Activated naive CD4-positive, alpha-beta T cell treated with anti-CD3 and anti-CD28 coated beads for 36 hours (primary cell): ENCODE measurements around the gene TEX53. TPM values are rescaled to one million over a fixed set of nuclear protein-coding genes. Genes with fewer than 3 reads are reported as not detected.

Experiments
- CTCF ChIA-PET: fragments of 350-600 bp; sonication (Branson Sonifier 250); formaldehyde crosslinking; loops from one replicate; lab custom pipeline; 2021; ENCODE audit warnings: antibody characterized with exemption; lab: Charles Lee
- DNase-seq: peaks from one replicate; pipeline ENCODE4 v3.0.0-alpha.2; 2020
- H3K27ac Mint-ChIP-seq: one replicate; pipeline ENCODE4 v1.8.0; 2021; ENCODE audit warnings: mild to moderate bottlenecking, mixed read lengths
- H3K27me3 Mint-ChIP-seq: one replicate; pipeline ENCODE4 v1.8.0; 2021; ENCODE audit warnings: low read depth, mixed read lengths
- H3K36me3 Mint-ChIP-seq: one replicate; pipeline ENCODE4 v1.8.0; 2021; ENCODE audit warnings: low read depth, mixed read lengths
- H3K4me1 Mint-ChIP-seq: one replicate; pipeline ENCODE4 v1.8.0; 2021; ENCODE audit warnings: low read depth, mixed read lengths
- H3K4me3 Mint-ChIP-seq: one replicate; pipeline ENCODE4 v1.8.0; 2021; ENCODE audit warnings: mild to moderate bottlenecking, moderate library complexity, mixed read lengths
- H3K9me3 Mint-ChIP-seq: one replicate; pipeline ENCODE4 v1.8.0; 2021; ENCODE audit warnings: mixed read lengths
- intact Hi-C: fragments of 100-400 bp; cut with micrococcal nuclease; formaldehyde crosslinking; loops from one replicate; pipeline ENCODE4 v1.15.1; 2023
- total RNA-seq, 2 experiments: library from RNA; stranded (reverse); gene quantifications; one replicate each; pipeline ENCODE4 v1.2.3, GENCODE V29; 2021

TEX53 gene
- total RNA-seq, 2 experiments from 2014 or later = not detected

GRCh38 chr9:114680259-114681001 is 22.8 kb upstream of the TEX53 start:
- Mint-ChIP-seq H3K4me3 (no peak overlapping the region), H3K9me3 (no peaks in the 10 kb centered on the region), H3K36me3 (no peaks in the 10 kb centered on the region), H3K27ac (no peak overlapping the region), H3K4me1 (peaks cover 31% of the 10 kb centered on the region), H3K27me3 (peaks cover 4% of the 10 kb centered on the region)
- intact Hi-C loops = loop anchor here (1.0 to 5.0 kb wide), 4 partner anchors 37 to 912 kb away; no protein-coding TSS in a partner anchor
- no peak for DNase-seq
- CTCF ChIA-PET = interaction anchor here (0.7 to 5.8 kb wide), 51 partner anchors 9 to 843 kb away, joined by 3 to 156 read pairs (median 5); partner anchors contain the start of genes TNFSF15 and TNFSF8

GRCh38 chr9:114678795-114679194 is 21.2 kb upstream of the TEX53 start:
- intact Hi-C loops = no loop called here
- no peak for DNase-seq
- Mint-ChIP-seq H3K36me3 (no peaks in the 10 kb centered on the region), H3K27ac (no peak overlapping the region), H3K4me1 (peaks cover 33% of the 10 kb centered on the region), H3K4me3 (no peak overlapping the region), H3K9me3 (no peaks in the 10 kb centered on the region), H3K27me3 (peaks cover 4% of the 10 kb centered on the region)
- CTCF ChIA-PET = interaction anchor here (1.5 to 5.8 kb wide), 5 partner anchors 11 to 335 kb away, joined by 5 to 156 read pairs (median 12); no protein-coding TSS in a partner anchor

- no peak overlapping the region for H3K4me3 Mint-ChIP-seq
- intact Hi-C loops = no loop called here
- DNase-seq = no peak
- peaks cover 29% of the 10 kb centered on the region for H3K4me1 Mint-ChIP-seq
- H3K27ac Mint-ChIP-seq = no peak overlapping the region
- H3K36me3 Mint-ChIP-seq = no peaks in the 10 kb centered on the region
- no peaks in the 10 kb centered on the region for H3K9me3 Mint-ChIP-seq
- CTCF ChIA-PET = interaction anchor here (0.6 to 3.3 kb wide), 5 partner anchors 15 to 338 kb away, joined by 3 to 19 read pairs (median 5); no protein-coding TSS in a partner anchor
- H3K27me3 Mint-ChIP-seq = peaks cover 4% of the 10 kb centered on the region
These were observed 20.5 kb upstream of the TEX53 start for GRCh38 chr9:114678130-114678529.

GRCh38 chr9:114677418-114677817 is 19.8 kb upstream of the TEX53 start:
- no peak for DNase-seq
- peaks cover 28% of the 10 kb centered on the region for H3K4me1 Mint-ChIP-seq

GRCh38 chr9:114676901-114677300 is 19.3 kb upstream of the TEX53 start:
- intact Hi-C loops = no loop called here

More at GRCh38 chr9:114677418-114677817, 19.8 kb upstream of the TEX53 start:
- CTCF ChIA-PET = interaction anchor here (0.6 to 3.3 kb wide), 9 partner anchors 11 to 847 kb away, joined by 3 to 19 read pairs (median 4); no protein-coding TSS in a partner anchor
- H3K27ac Mint-ChIP-seq = no peak overlapping the region
- peaks cover 4% of the 10 kb centered on the region for H3K27me3 Mint-ChIP-seq
- H3K9me3 Mint-ChIP-seq = no peaks in the 10 kb centered on the region
- H3K36me3 Mint-ChIP-seq = no peaks in the 10 kb centered on the region
- intact Hi-C loops = no loop called here
- H3K4me3 Mint-ChIP-seq = no peak overlapping the region

GRCh38 chr9:114674798-114675540 is 17.4 kb upstream of the TEX53 start:
- peaks cover 7% of the 10 kb centered on the region for H3K27me3 Mint-ChIP-seq
- peaks cover 12% of the 10 kb centered on the region for H3K4me1 Mint-ChIP-seq
- intact Hi-C loops = no loop called here
- no peaks in the 10 kb centered on the region for H3K9me3 Mint-ChIP-seq
- H3K36me3 Mint-ChIP-seq = no peaks in the 10 kb centered on the region
- CTCF ChIA-PET = interaction anchor here (0.6 to 3.3 kb wide), 8 partner anchors 9 to 340 kb away, joined by 3 to 19 read pairs (median 4); no protein-coding TSS in a partner anchor
- no peak for DNase-seq
- H3K27ac Mint-ChIP-seq = no peak overlapping the region
- H3K4me3 Mint-ChIP-seq = no peak overlapping the region

More at GRCh38 chr9:114676901-114677300, 19.3 kb upstream of the TEX53 start:
- DNase-seq = no peak
- H3K4me3 Mint-ChIP-seq = no peak overlapping the region
- H3K27me3 Mint-ChIP-seq = peaks cover 4% of the 10 kb centered on the region
- H3K36me3 Mint-ChIP-seq = no peaks in the 10 kb centered on the region
- H3K27ac Mint-ChIP-seq = no peak overlapping the region
- CTCF ChIA-PET = interaction anchor here (0.7 to 3.3 kb wide), 8 partner anchors 11 to 847 kb away, joined by 3 to 19 read pairs (median 4); no protein-coding TSS in a partner anchor
- H3K4me1 Mint-ChIP-seq = peaks cover 27% of the 10 kb centered on the region
- no peaks in the 10 kb centered on the region for H3K9me3 Mint-ChIP-seq

- CTCF ChIA-PET = interaction anchor here (0.6 to 1.9 kb wide), 5 partner anchors 8 to 265 kb away, joined by 3 to 9 read pairs (median 4); no protein-coding TSS in a partner anchor
- H3K4me1 Mint-ChIP-seq = peaks cover 12% of the 10 kb centered on the region
- H3K27me3 Mint-ChIP-seq = peaks cover 7% of the 10 kb centered on the region
- no peak for DNase-seq
- no peaks in the 10 kb centered on the region for H3K36me3 Mint-ChIP-seq
- H3K4me3 Mint-ChIP-seq = no peak overlapping the region
- intact Hi-C loops = no loop called here
- H3K27ac Mint-ChIP-seq = no peak overlapping the region
- no peaks in the 10 kb centered on the region for H3K9me3 Mint-ChIP-seq
These were observed 16.6 kb upstream of the TEX53 start for GRCh38 chr9:114674076-114674797.

GRCh38 chr9:114671605-114672004 is 14.0 kb upstream of the TEX53 start:
- CTCF ChIA-PET = interaction anchor here (0.6 to 3.5 kb wide), 5 partner anchors 8 to 344 kb away, joined by 3 to 11 read pairs (median 3); no protein-coding TSS in a partner anchor
- H3K4me3 Mint-ChIP-seq = no peak overlapping the region
- intact Hi-C loops = no loop called here

GRCh38 chr9:114669961-114670360 is 12.4 kb upstream of the TEX53 start:
- Mint-ChIP-seq H3K9me3 (no peaks in the 10 kb centered on the region), H3K27me3 (peaks cover 3% of the 10 kb centered on the region), H3K36me3 (no peaks in the 10 kb centered on the region), H3K4me3 (no peak overlapping the region), H3K4me1 (peaks cover 17% of the 10 kb centered on the region), H3K27ac (no peak overlapping the region)
- DNase-seq = no peak
- CTCF ChIA-PET = interaction anchor here (0.6 to 3.5 kb wide), 3 partner anchors 11 to 1122 kb away, joined by 3 to 11 read pairs (median 4); no protein-coding TSS in a partner anchor
- intact Hi-C loops = no loop called here

More at GRCh38 chr9:114671605-114672004, 14.0 kb upstream of the TEX53 start:
- no peak overlapping the region for H3K27ac Mint-ChIP-seq
- H3K4me1 Mint-ChIP-seq = peaks cover 19% of the 10 kb centered on the region
- DNase-seq = no peak
- peaks cover 3% of the 10 kb centered on the region for H3K27me3 Mint-ChIP-seq
- H3K36me3 Mint-ChIP-seq = no peaks in the 10 kb centered on the region
- H3K9me3 Mint-ChIP-seq = no peaks in the 10 kb centered on the region

- intact Hi-C loops = no loop called here
- no peak overlapping the region for H3K27ac Mint-ChIP-seq
- no peak for DNase-seq
- H3K4me3 Mint-ChIP-seq = no peak overlapping the region
- peaks cover 3% of the 10 kb centered on the region for H3K27me3 Mint-ChIP-seq
- CTCF ChIA-PET = interaction anchor here (0.8 to 1.5 kb wide), 3 partner anchors 11 to 15 kb away, joined by 3 to 5 read pairs (median 4); no protein-coding TSS in a partner anchor
- H3K9me3 Mint-ChIP-seq = no peaks in the 10 kb centered on the region
- no peaks in the 10 kb centered on the region for H3K36me3 Mint-ChIP-seq
- H3K4me1 Mint-ChIP-seq = peaks cover 11% of the 10 kb centered on the region
These were observed 10.5 kb upstream of the TEX53 start for GRCh38 chr9:114668146-114668545.

- Mint-ChIP-seq H3K4me1 (peaks cover 14% of the 10 kb centered on the region), H3K9me3 (no peaks in the 10 kb centered on the region), H3K27me3 (peaks cover 5% of the 10 kb centered on the region), H3K27ac (no peak overlapping the region), H3K4me3 (no peak overlapping the region), H3K36me3 (no peaks in the 10 kb centered on the region)
- DNase-seq = peak; percentile 40
- CTCF ChIA-PET = interaction anchor here (0.5 to 1.9 kb wide), 8 partner anchors 9 to 349 kb away, joined by 3 to 9 read pairs (median 6); partner anchors contain the start of genes TNFSF15 and TNFSF8
- intact Hi-C loops = no loop called here
These were observed 9.2 kb upstream of the TEX53 start for GRCh38 chr9:114666851-114667250.
